GM12875 (cell line): Measurements from ENCODE around the gene HOXB6.
A peak's percentile ranks its signal among the peaks of the same experiment; 100 is the strongest.

Experiments used
- H3K4me3 ChIP-seq: one replicate; pipeline ENCODE4 v1.5.1; 2011; ENCODE audit warnings: low read depth, low read length, control low read depth
- CTCF ChIP-seq: IDR thresholded peaks from 2 replicates; pipeline ENCODE4 v1.5.1; 2011; ENCODE audit warnings: low read depth, mild to moderate bottlenecking, control low read depth, inconsistent platforms, low read length, moderate library complexity, borderline replicate concordance; ENCODE audit not compliant: insufficient read depth

The HOXB6 gene

GRCh38 chr17:48565022-48565554 lies 39.7 kb downstream of the HOXB6 start:
- H3K4me3 ChIP-seq: no peak overlapping the region
- no peak for TF ChIP-seq CTCF

- TF ChIP-seq CTCF: no peak
- no peak overlapping the region for H3K4me3 ChIP-seq
Observed at GRCh38 chr17:48564188-48565021, 40.4 kb downstream of the HOXB6 start.

GRCh38 chr17:48563867-48564187 lies 41.0 kb downstream of the HOXB6 start:
- TF ChIP-seq CTCF: no peak
- H3K4me3 ChIP-seq: no peak overlapping the region

GRCh38 chr17:48563385-48563838 lies 41.4 kb downstream of the HOXB6 start:
- TF ChIP-seq CTCF: no peak
- no peak overlapping the region for H3K4me3 ChIP-seq

- no peak overlapping the region for H3K4me3 ChIP-seq
Observed at GRCh38 chr17:48562934-48563333, 41.9 kb downstream of the HOXB6 start.

GRCh38 chr17:48561884-48562810 lies 42.6 kb downstream of the HOXB6 start:
- peak; percentile 34; the same call in 1 of the 2 replicates for TF ChIP-seq CTCF

More at GRCh38 chr17:48562934-48563333, 41.9 kb downstream of the HOXB6 start:
- no peak for TF ChIP-seq CTCF

More at GRCh38 chr17:48561884-48562810, 42.6 kb downstream of the HOXB6 start:
- H3K4me3 ChIP-seq: no peak overlapping the region
